HepG2 (cell line): ENCODE data around the gene PCTP. TPM values are rescaled to one million over a fixed set of nuclear protein-coding genes. Genes with fewer than 3 reads are reported as not detected.

Experiments
- ATAC-seq: fragments of 200-7000 bp; cut with Tn5 transposase; 3 replicates; pipeline ENCODE4 v1.9.1; 2020; ENCODE audit warnings: mild to moderate bottlenecking, moderate library complexity
- BruUV-seq: library from RNA; stranded (reverse); fragments of 400-500 nt; replicated peaks from 2 replicates; lab custom pipeline; 2021; lab: Mats Ljungman, UMichigan
- CTCF ChIA-PET: fragments of 300-600 bp; formaldehyde crosslinking; extraction: SDS; loops from one replicate; lab custom pipeline; 2021; ENCODE audit warnings: low total read pairs, inconsistent platforms, low intra/inter-chr PET ratio; lab: Yijun Ruan, JAX
- POLR2A ChIA-PET: fragments of 350-600 bp; sonication (Branson Sonifier 250); formaldehyde crosslinking; loops from one replicate; lab custom pipeline; 2020; ENCODE audit warnings: antibody characterized with exemption, inconsistent platforms; lab: Yijun Ruan, JAX
- DNase-seq: peaks from one replicate; pipeline ENCODE4 v3.0.0-alpha.2; 2015; ENCODE audit warnings: low spot score
- FAIRE-seq: peaks from 3 replicates; lab custom pipeline; 2011; peaks lifted over from hg19 to GRCh38; lab: Jason Lieb, UNC
- H2AFZ ChIP-seq: one replicate; pipeline ENCODE4 v1.6.1; 2011; ENCODE audit warnings: low read length, inconsistent platforms
- H3K27ac ChIP-seq: fragments of 300-600 bp; 3 replicates; pipeline ENCODE4 v1.8.0; 2011; ENCODE audit warnings: mixed run types, mild to moderate bottlenecking, mixed read lengths, low read length, inconsistent platforms; ENCODE audit not compliant: insufficient read depth; ENCODE audit errors: extremely low read length
- H3K27me3 ChIP-seq, 2 experiments: fragments of 200-600 bp in 1 of 2; 2 replicates in 1 of 2; 3 replicates in 1 of 2; pipeline versions ENCODE4 v1.6.0 to v1.8.0; 2011; ENCODE audit warnings: low read length in 2 of 2, mild to moderate bottlenecking in 2 of 2, moderate library complexity in 2 of 2, inconsistent platforms in 1 of 2; ENCODE audit not compliant: insufficient read depth in 2 of 2, control insufficient read depth in 1 of 2
- H3K36me3 ChIP-seq, 2 experiments: fragments of 200-600 bp in 1 of 2; replicated peaks in 1 of 2; 2 replicates in 1 of 2; 3 replicates in 1 of 2; pipeline versions ENCODE4 v1.5.1 to v1.8.0; 2011; ENCODE audit warnings: low read length in 2 of 2, inconsistent platforms in 1 of 2; ENCODE audit not compliant: insufficient read depth in 2 of 2, control insufficient read depth in 1 of 2
- H3K4me1 ChIP-seq: 2 replicates; pipeline ENCODE4 v1.5.1; 2012; ENCODE audit warnings: low read length, inconsistent platforms; ENCODE audit not compliant: insufficient read depth
- H3K4me2 ChIP-seq: 2 replicates; pipeline ENCODE4 v1.6.0; 2011; ENCODE audit warnings: low read depth, low read length, inconsistent platforms
- H3K4me3 ChIP-seq, 3 experiments: fragments of 200-600 bp in 1 of 3; sonication (generic), shearing (Covaris generic) in 1 of 3; replicated peaks in 1 of 3; 2 replicates each; pipeline ENCODE4 v1.5.1; 2011 to 2016; ENCODE audit warnings: low read length in 3 of 3, inconsistent platforms in 2 of 3, low read depth in 2 of 3, mild to moderate bottlenecking in 2 of 3, control low read depth in 1 of 3, mixed read lengths in 1 of 3; ENCODE audit not compliant: insufficient read depth in 1 of 3
- H3K79me2 ChIP-seq: one replicate; pipeline ENCODE4 v1.6.1; 2011; ENCODE audit warnings: low read length, inconsistent platforms; ENCODE audit not compliant: insufficient read depth
- H3K9ac ChIP-seq: 2 replicates; pipeline ENCODE4 v1.6.0; 2011; ENCODE audit warnings: mild to moderate bottlenecking, low read depth, low read length, inconsistent platforms; ENCODE audit not compliant: insufficient read depth
- H3K9me3 ChIP-seq: 2 replicates; pipeline ENCODE4 v1.5.1; 2012; ENCODE audit warnings: mild to moderate bottlenecking, low read length
- H4K20me1 ChIP-seq: 2 replicates; pipeline ENCODE4 v1.6.0; 2011; ENCODE audit warnings: inconsistent platforms, mild to moderate bottlenecking, low read length, moderate library complexity; ENCODE audit not compliant: insufficient read depth
- CREB1 ChIP-seq, 2 experiments: fragments of 450-650 bp in 1 of 2; IDR thresholded peaks; 2 replicates each; pipeline ENCODE4 v1.6.1; 2016 to 2017; ENCODE audit warnings: control low read depth in 1 of 2, mild to moderate bottlenecking in 1 of 2, missing compliant biosample characterization in 1 of 2, missing genetic modification characterization in 1 of 2
- FOXA3 ChIP-seq: IDR thresholded peaks from 2 replicates; pipeline ENCODE4 v1.6.1; 2016; ENCODE audit warnings: missing genetic modification reagents, missing compliant biosample characterization
- PAF1 ChIP-seq: IDR thresholded peaks from 2 replicates; pipeline ENCODE4 v1.6.1; 2016; ENCODE audit warnings: missing genetic modification reagents, missing compliant biosample characterization
- PATZ1 ChIP-seq: sonication (generic); formaldehyde crosslinking; IDR thresholded peaks from 2 replicates; pipeline ENCODE4 v1.4.0; 2020; ENCODE audit warnings: missing genetic modification reagents
- PTBP1 ChIP-seq: fragments of 200-400 bp; formaldehyde crosslinking; IDR thresholded peaks from 2 replicates; pipeline ENCODE4 v1.6.1; 2018; ENCODE audit warnings: low read length, low read depth; ENCODE audit not compliant: poor library complexity, severe bottlenecking
- REPIN1 ChIP-seq: sonication (generic); formaldehyde crosslinking; IDR thresholded peaks from 2 replicates; pipeline ENCODE4 v1.8.0; 2022; ENCODE audit warnings: missing genetic modification reagents, low read depth, mild to moderate bottlenecking, borderline replicate concordance
- U2AF1 ChIP-seq: fragments of 200-400 bp; formaldehyde crosslinking; optimal IDR thresholded peaks from 2 replicates; pipeline ENCODE3; 2017; ENCODE audit warnings: mild to moderate bottlenecking, low read depth, low read length
- ZBTB42 ChIP-seq: sonication (generic); formaldehyde crosslinking; IDR thresholded peaks from 2 replicates; pipeline ENCODE4 v1.5.0; 2020; ENCODE audit warnings: mild to moderate bottlenecking, missing genetic modification reagents
- ZFP36L1 ChIP-seq: sonication (generic); formaldehyde crosslinking; IDR thresholded peaks from 2 replicates; pipeline ENCODE4 v1.8.0; 2022; ENCODE audit warnings: mild to moderate bottlenecking, missing genetic modification reagents, moderate library complexity
- ZFP37 ChIP-seq: sonication (generic); formaldehyde crosslinking; IDR thresholded peaks from 2 replicates; pipeline ENCODE4 v1.4.0; 2020; ENCODE audit warnings: missing genetic modification reagents, borderline replicate concordance
- ZNF331 ChIP-seq: sonication (generic); formaldehyde crosslinking; IDR thresholded peaks from 2 replicates; pipeline ENCODE4 v1.4.0; 2020; ENCODE audit warnings: missing genetic modification reagents
- ZNF337 ChIP-seq: sonication (generic); formaldehyde crosslinking; IDR thresholded peaks from 2 replicates; pipeline ENCODE4 v1.5.1; 2020; ENCODE audit warnings: missing genetic modification reagents, low read depth, mild to moderate bottlenecking, borderline replicate concordance
- ZNF33B ChIP-seq: sonication (generic); formaldehyde crosslinking; IDR thresholded peaks from 2 replicates; pipeline ENCODE4 v1.5.1; 2020; ENCODE audit warnings: mild to moderate bottlenecking, missing genetic modification reagents
- ZNF350 ChIP-seq: sonication (generic); formaldehyde crosslinking; IDR thresholded peaks from 2 replicates; pipeline ENCODE4 v1.4.0; 2020; ENCODE audit warnings: mild to moderate bottlenecking, low read depth, missing genetic modification reagents, borderline replicate concordance
- ZNF446 ChIP-seq: sonication (generic); formaldehyde crosslinking; IDR thresholded peaks from 2 replicates; pipeline ENCODE4 v1.5.0; 2020; ENCODE audit warnings: mild to moderate bottlenecking, missing genetic modification reagents
- ZNF7 ChIP-seq: IDR thresholded peaks from 2 replicates; pipeline ENCODE4 v1.6.1; 2016; ENCODE audit warnings: missing biosample characterization, missing genetic modification reagents
- WGBS: methylation state at CpG from one replicate; pipeline ENCODE4 v1.1.6; 2017; ENCODE audit warnings: low lambda C conversion rate; 5-methylcytosine and 5-hydroxymethylcytosine counted together
- in situ Hi-C: cut with HindIII; loops from 2 replicates; pipeline ENCODE4 v1.10.0; 2017; ENCODE audit warnings: low pct_unique_long_range_greater_than_20kb; ENCODE audit not compliant: extremely low pct_ligation_motif_present
- intact Hi-C: fragments of 100-400 bp; cut with micrococcal nuclease; formaldehyde crosslinking; loops from one replicate; pipeline ENCODE4 v1.10.0; 2022; ENCODE audit not compliant: unreplicated experiment
- polyA plus RNA-seq, 8 experiments: library from polyadenylated mRNA; depleted of rRNA in 3 of 8; stranded (reverse) in 7 of 8; unstranded in 1 of 8; fragments of >200 nt; fragmentation: Illumina TruSeq in 4 of 8; extraction: Trizol in 4 of 8; gene quantifications; 2 replicates each; pipeline versions ENCODE4 v1.2.1 to v1.2.3, GENCODE V29; 2011 to 2016; ENCODE audit warnings: low read depth in 4 of 8, missing spikeins in 1 of 8, mixed read lengths in 1 of 8; ENCODE audit not compliant: insufficient read depth in 1 of 8
- total RNA-seq, 5 experiments: library from RNA; depleted of rRNA; stranded (reverse); fragments of >200 nt; fragmentation: Illumina TruSeq; extraction: Trizol; gene quantifications; 2 replicates each; pipeline ENCODE4 v1.2.3, GENCODE V29; 2016; ENCODE audit warnings: low read depth in 1 of 5
- TF ChIP-seq, protein P1 (sequence below): IDR thresholded peaks from 2 replicates; pipeline ENCODE4 v1.6.1; 2016; ENCODE audit warnings: missing compliant biosample characterization, missing genetic modification reagents, borderline replicate concordance
- TF ChIP-seq, protein P2 (sequence below): sonication (generic); formaldehyde crosslinking; IDR thresholded peaks from 2 replicates; pipeline ENCODE4 v1.5.1; 2020; ENCODE audit warnings: mild to moderate bottlenecking, missing genetic modification reagents, moderate library complexity

PCTP gene
- total and polyA plus RNA-seq, 2 of the 13 experiments (the other 11 are each of a cell fraction or from before 2014, with no cell fraction given) = 37.1 to 50.7 TPM

- in situ Hi-C loops (loop anchor here (5.0 to 25.0 kb wide), 3 partner anchors 38 to 388 kb away; no protein-coding TSS in a partner anchor), intact Hi-C loops (no loop called here)
- no TSS peak for BruUV-seq
- FAIRE-seq (no peak), ATAC-seq (peak; percentile 67), DNase-seq (peak; percentile 50)
- Histone ChIP-seq H2AFZ (no peak overlapping the region), H3K9me3 (no peaks in the 10 kb centered on the region), H3K36me3 (peaks cover 16 to 52% of the 10 kb centered on the region in 2 experiments), H4K20me1 (no peaks in the 10 kb centered on the region), H3K4me1 (peaks cover 19% of the 10 kb centered on the region), H3K4me2 (no peak overlapping the region), H3K27me3 (no peaks in the 10 kb centered on the region), H3K27ac (no peak overlapping the region), H3K4me3 (no peak overlapping the region), H3K79me2 (no peaks in the 10 kb centered on the region), H3K9ac (no peak overlapping the region)
- ChIA-PET CTCF (no interaction called here), POLR2A (no interaction called here)
- 50% methylated on average over 7 of the region's 7 CpGs for WGBS
- TF ChIP-seq PAF1 (CRISPR knock-in tag) (no peak), ZFP37 (CRISPR knock-in tag) (no peak), ZNF350 (no peak), ZNF331 (CRISPR knock-in tag) (0 out of 2 replicates have a peak, but pooled peaks have one; percentile 19), ZNF337 (no peak), REPIN1 (CRISPR knock-in tag) (no peak), FOXA3 (no peak), PTBP1 (no peak), PATZ1 (peak; percentile 43; the same call in 1 of the 2 replicates), U2AF1 (no peak), ZFP36L1 (CRISPR knock-in tag) (no peak), ZBTB42 (no peak), ZNF446 (no peak), ZNF33B (CRISPR knock-in tag) (no peak), CREB1 (IDR thresholded peaks at IDR 0.05) (no peak), CREB1 (CRISPR knock-in tag; IDR thresholded peaks at IDR 0.05) (no peak), ZNF7 (CRISPR knock-in tag) (no peak)
- TF ChIP-seq, protein P1, sequence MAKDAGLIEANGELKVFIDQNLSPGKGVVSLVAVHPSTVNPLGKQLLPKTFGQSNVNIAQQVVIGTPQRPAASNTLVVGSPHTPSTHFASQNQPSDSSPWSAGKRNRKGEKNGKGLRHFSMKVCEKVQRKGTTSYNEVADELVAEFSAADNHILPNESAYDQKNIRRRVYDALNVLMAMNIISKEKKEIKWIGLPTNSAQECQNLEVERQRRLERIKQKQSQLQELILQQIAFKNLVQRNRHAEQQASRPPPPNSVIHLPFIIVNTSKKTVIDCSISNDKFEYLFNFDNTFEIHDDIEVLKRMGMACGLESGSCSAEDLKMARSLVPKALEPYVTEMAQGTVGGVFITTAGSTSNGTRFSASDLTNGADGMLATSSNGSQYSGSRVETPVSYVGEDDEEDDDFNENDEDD (CRISPR knock-in tag) = no peak
- TF ChIP-seq, protein P2, sequence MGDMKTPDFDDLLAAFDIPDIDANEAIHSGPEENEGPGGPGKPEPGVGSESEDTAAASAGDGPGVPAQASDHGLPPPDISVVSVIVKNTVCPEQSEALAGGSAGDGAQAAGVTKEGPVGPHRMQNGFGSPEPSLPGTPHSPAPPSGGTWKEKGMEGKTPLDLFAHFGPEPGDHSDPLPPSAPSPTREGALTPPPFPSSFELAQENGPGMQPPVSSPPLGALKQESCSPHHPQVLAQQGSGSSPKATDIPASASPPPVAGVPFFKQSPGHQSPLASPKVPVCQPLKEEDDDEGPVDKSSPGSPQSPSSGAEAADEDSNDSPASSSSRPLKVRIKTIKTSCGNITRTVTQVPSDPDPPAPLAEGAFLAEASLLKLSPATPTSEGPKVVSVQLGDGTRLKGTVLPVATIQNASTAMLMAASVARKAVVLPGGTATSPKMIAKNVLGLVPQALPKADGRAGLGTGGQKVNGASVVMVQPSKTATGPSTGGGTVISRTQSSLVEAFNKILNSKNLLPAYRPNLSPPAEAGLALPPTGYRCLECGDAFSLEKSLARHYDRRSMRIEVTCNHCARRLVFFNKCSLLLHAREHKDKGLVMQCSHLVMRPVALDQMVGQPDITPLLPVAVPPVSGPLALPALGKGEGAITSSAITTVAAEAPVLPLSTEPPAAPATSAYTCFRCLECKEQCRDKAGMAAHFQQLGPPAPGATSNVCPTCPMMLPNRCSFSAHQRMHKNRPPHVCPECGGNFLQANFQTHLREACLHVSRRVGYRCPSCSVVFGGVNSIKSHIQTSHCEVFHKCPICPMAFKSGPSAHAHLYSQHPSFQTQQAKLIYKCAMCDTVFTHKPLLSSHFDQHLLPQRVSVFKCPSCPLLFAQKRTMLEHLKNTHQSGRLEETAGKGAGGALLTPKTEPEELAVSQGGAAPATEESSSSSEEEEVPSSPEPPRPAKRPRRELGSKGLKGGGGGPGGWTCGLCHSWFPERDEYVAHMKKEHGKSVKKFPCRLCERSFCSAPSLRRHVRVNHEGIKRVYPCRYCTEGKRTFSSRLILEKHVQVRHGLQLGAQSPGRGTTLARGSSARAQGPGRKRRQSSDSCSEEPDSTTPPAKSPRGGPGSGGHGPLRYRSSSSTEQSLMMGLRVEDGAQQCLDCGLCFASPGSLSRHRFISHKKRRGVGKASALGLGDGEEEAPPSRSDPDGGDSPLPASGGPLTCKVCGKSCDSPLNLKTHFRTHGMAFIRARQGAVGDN (CRISPR knock-in tag) = no peak
These were observed 24.0 kb downstream of the PCTP start for GRCh38 chr17:55774846-55775271.
